Measurements from ENCODE around the gene MRPL58.

GRCh38 chr17:75065562-75066151, 53.2 kb downstream of the MRPL58 start:
- TF ChIP-seq POLR2A (IDR thresholded peaks at IDR 0.05) (no peak), CTCF (IDR thresholded peaks at IDR 0.05) (no peak)
